RWPE2 (cell line): ENCODE results near the gene ARHGEF3.

ENCODE experiments used
- ATAC-seq: fragments of 200-7000 bp; cut with Tn5 transposase; 3 replicates; pipeline ENCODE4 v1.9.1; 2021; ENCODE audit warnings: low read depth
- DNase-seq: peaks from one replicate; pipeline ENCODE4 v3.0.0-alpha.2; 2020; ENCODE audit warnings: low spot score
- H3K27ac ChIP-seq: fragments of 450-650 bp; 2 replicates; pipeline ENCODE4 v1.5.1; 2017; ENCODE audit warnings: mild to moderate bottlenecking; ENCODE audit not compliant: poor library complexity, severe bottlenecking
- H3K27me3 ChIP-seq: fragments of 250-450 bp; sonication (Bioruptor Pico); 2 replicates; pipeline ENCODE4 v1.5.1; 2021; ENCODE audit warnings: mild to moderate bottlenecking, moderate library complexity; ENCODE audit not compliant: insufficient read depth, poor library complexity, severe bottlenecking
- H3K36me3 ChIP-seq: fragments of 250-450 bp; sonication (Bioruptor Pico); 2 replicates; pipeline ENCODE4 v1.5.1; 2020; ENCODE audit warnings: low read depth, mild to moderate bottlenecking, moderate library complexity
- H3K4me1 ChIP-seq: fragments of 250-450 bp; sonication (Bioruptor Pico); 2 replicates; pipeline ENCODE4 v1.5.1; 2021; ENCODE audit warnings: mild to moderate bottlenecking, moderate library complexity; ENCODE audit not compliant: insufficient read depth, poor library complexity, severe bottlenecking
- H3K4me3 ChIP-seq: fragments of 250-450 bp; sonication (Bioruptor Pico); 2 replicates; pipeline ENCODE4 v1.5.1; 2021; ENCODE audit warnings: mild to moderate bottlenecking, moderate library complexity; ENCODE audit not compliant: severe bottlenecking
- H3K9me3 ChIP-seq: fragments of 250-450 bp; sonication (Bioruptor Pico); 2 replicates; pipeline ENCODE4 v1.5.1; 2021; ENCODE audit warnings: mild to moderate bottlenecking, moderate library complexity; ENCODE audit not compliant: severe bottlenecking
- CTCF ChIP-seq: fragments of 450-650 bp; IDR thresholded peaks from one replicate; pipeline ENCODE4 v1.5.1; 2017; ENCODE audit warnings: mild to moderate bottlenecking, moderate library complexity; ENCODE audit not compliant: poor library complexity, severe bottlenecking

Gene ARHGEF3

GRCh38 chr3:56781762-56782161, 20.0 kb downstream of the ARHGEF3 start:
- Histone ChIP-seq H3K4me1 (peaks cover 19% of the 10 kb centered on the region), H3K9me3 (no peaks in the 10 kb centered on the region), H3K4me3 (no peak overlapping the region), H3K27ac (no peak overlapping the region), H3K36me3 (no peaks in the 10 kb centered on the region), H3K27me3 (no peaks in the 10 kb centered on the region)
- DNase-seq: no peak
- TF ChIP-seq CTCF: no peak
- ATAC-seq: no peak

- no peaks in the 10 kb centered on the region for H3K9me3 ChIP-seq
- H3K4me1 ChIP-seq: peaks cover 19% of the 10 kb centered on the region
- ATAC-seq: no peak
- DNase-seq: no peak
- no peak overlapping the region for H3K27ac ChIP-seq
- TF ChIP-seq CTCF: no peak
- no peaks in the 10 kb centered on the region for H3K27me3 ChIP-seq
- H3K4me3 ChIP-seq: no peak overlapping the region
- no peaks in the 10 kb centered on the region for H3K36me3 ChIP-seq
Measured at GRCh38 chr3:56780936-56781335, 20.8 kb downstream of the ARHGEF3 start.

- no peaks in the 10 kb centered on the region for H3K36me3 ChIP-seq
- DNase-seq (no peak), ATAC-seq (no peak)
- H3K27ac ChIP-seq: no peak overlapping the region
- H3K9me3 ChIP-seq: no peaks in the 10 kb centered on the region
- peaks cover 10% of the 10 kb centered on the region for H3K4me1 ChIP-seq
- TF ChIP-seq CTCF: no peak
- no peaks in the 10 kb centered on the region for H3K27me3 ChIP-seq
- H3K4me3 ChIP-seq: no peak overlapping the region
Measured at GRCh38 chr3:56778893-56779292, 22.9 kb downstream of the ARHGEF3 start.

GRCh38 chr3:56776556-56776950, 25.2 kb downstream of the ARHGEF3 start:
- no peaks in the 10 kb centered on the region for H3K4me1 ChIP-seq

More at GRCh38 chr3:56776556-56776950, 25.2 kb downstream of the ARHGEF3 start:
- Histone ChIP-seq H3K27me3 (no peaks in the 10 kb centered on the region), H3K27ac (no peak overlapping the region), H3K9me3 (no peaks in the 10 kb centered on the region), H3K4me3 (no peak overlapping the region), H3K36me3 (0 out of 2 replicates have a peak, but pooled peaks cover 3% of the 10 kb centered on the region)
- TF ChIP-seq CTCF: no peak
- DNase-seq (no peak), ATAC-seq (no peak)
